Smooth muscle cell (in vitro differentiated cells): ENCODE results near the gene NLGN3. TPM values are rescaled to one million over a fixed set of nuclear protein-coding genes. Genes with fewer than 3 reads are reported as not detected.

Experiments used
- DNase-seq: peaks from one replicate; lab custom pipeline; 2025; ENCODE audit not compliant: unreplicated experiment; lab: John Stamatoyannopoulos, UW
- H2AFZ ChIP-seq: fragments of 200-600 bp; sonication (generic); 2 replicates; pipeline ENCODE4 v1.6.0; 2016; ENCODE audit warnings: antibody characterized with exemption, low read depth, mild to moderate bottlenecking
- H3F3A ChIP-seq: fragments of 200-600 bp; sonication (generic); 2 replicates; pipeline ENCODE4 v1.6.0; 2017; ENCODE audit warnings: antibody characterized with exemption, low read depth
- H3K27ac ChIP-seq: fragments of 200-600 bp; sonication (generic); 2 replicates; pipeline ENCODE4 v1.5.1; 2016; ENCODE audit warnings: low read depth, mild to moderate bottlenecking
- H3K27me3 ChIP-seq: fragments of 200-600 bp; sonication (generic); 2 replicates; pipeline ENCODE4 v1.6.1; 2016; ENCODE audit warnings: low read depth, mild to moderate bottlenecking
- H3K36me3 ChIP-seq: fragments of 200-600 bp; sonication (generic); 2 replicates; pipeline ENCODE4 v1.5.1; 2016; ENCODE audit warnings: low read depth
- H3K4me1 ChIP-seq: fragments of 200-600 bp; sonication (generic); 2 replicates; pipeline ENCODE4 v1.5.1; 2016; ENCODE audit warnings: low read depth
- H3K4me2 ChIP-seq: fragments of 200-600 bp; sonication (generic); 2 replicates; pipeline ENCODE4 v1.6.0; 2016; ENCODE audit warnings: mild to moderate bottlenecking
- H3K4me3 ChIP-seq: fragments of 200-600 bp; sonication (generic); 2 replicates; pipeline ENCODE4 v1.5.1; 2016; ENCODE audit warnings: mild to moderate bottlenecking
- H3K79me2 ChIP-seq: fragments of 200-600 bp; sonication (generic); 2 replicates; pipeline ENCODE4 v1.6.0; 2016; ENCODE audit warnings: low read depth, mild to moderate bottlenecking
- H3K9ac ChIP-seq: fragments of 200-600 bp; sonication (generic); 2 replicates; pipeline ENCODE4 v1.6.0; 2016; ENCODE audit warnings: low read depth
- H3K9me3 ChIP-seq: fragments of 200-600 bp; sonication (generic); replicated peaks from 2 replicates; pipeline ENCODE4 v1.5.1; 2016; ENCODE audit warnings: low read depth
- H4K20me1 ChIP-seq: fragments of 200-600 bp; sonication (generic); 2 replicates; pipeline ENCODE4 v1.6.0; 2016; ENCODE audit warnings: low read depth
- WGBS: methylation state at CpG from one replicate; pipeline ENCODE4 v1.1.7; 2016; ENCODE audit warnings: low lambda C conversion rate; 5-methylcytosine and 5-hydroxymethylcytosine counted together
- polyA plus RNA-seq: library from polyadenylated mRNA; unstranded; fragments of >200 nt; fragmentation: Nextera tagmentation; extraction: Ambion mirVana; gene quantifications from 2 replicates; pipeline ENCODE4 v1.2.1, GENCODE V29; 2016
- total RNA-seq: library from RNA; depleted of rRNA; stranded (reverse); fragments of >200 nt; gene quantifications from 2 replicates; pipeline ENCODE4 v1.2.3, GENCODE V29; 2014
- TF ChIP-seq, protein P1 (sequence below): fragments of 200-600 bp; sonication (generic); IDR thresholded peaks from 2 replicates; pipeline ENCODE4 v1.5.1; 2017; ENCODE audit warnings: borderline replicate concordance, mild to moderate bottlenecking, antibody characterized with exemption; ENCODE audit not compliant: insufficient read depth, poor library complexity, severe bottlenecking

NLGN3 gene
- total and polyA plus RNA-seq, 2 experiments from 2014 or later = 0.13 to 1.5 TPM

DNA sequence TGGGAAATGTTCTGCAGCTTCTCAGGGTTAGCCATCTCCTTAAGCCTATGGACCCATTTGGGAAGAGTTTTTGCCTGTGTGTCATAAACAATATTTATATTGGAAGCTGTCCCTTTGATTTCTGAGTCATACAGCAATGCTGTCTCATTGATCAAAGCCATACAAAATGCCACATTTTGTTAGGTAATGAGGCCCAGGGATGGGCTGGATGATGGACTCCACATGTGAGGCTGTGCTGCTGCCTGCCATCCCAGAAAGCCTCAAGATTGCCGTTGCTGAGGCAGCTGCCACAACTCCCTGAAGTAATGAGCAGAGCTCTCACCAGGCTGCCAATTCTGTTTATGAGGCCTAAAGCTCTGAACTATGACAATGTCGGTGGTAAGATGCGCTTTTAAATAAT lies 66.2 kb downstream of the NLGN3 start:
- H3K9me3 ChIP-seq = no peaks in the 10 kb centered on the region
- TF ChIP-seq, protein P1, sequence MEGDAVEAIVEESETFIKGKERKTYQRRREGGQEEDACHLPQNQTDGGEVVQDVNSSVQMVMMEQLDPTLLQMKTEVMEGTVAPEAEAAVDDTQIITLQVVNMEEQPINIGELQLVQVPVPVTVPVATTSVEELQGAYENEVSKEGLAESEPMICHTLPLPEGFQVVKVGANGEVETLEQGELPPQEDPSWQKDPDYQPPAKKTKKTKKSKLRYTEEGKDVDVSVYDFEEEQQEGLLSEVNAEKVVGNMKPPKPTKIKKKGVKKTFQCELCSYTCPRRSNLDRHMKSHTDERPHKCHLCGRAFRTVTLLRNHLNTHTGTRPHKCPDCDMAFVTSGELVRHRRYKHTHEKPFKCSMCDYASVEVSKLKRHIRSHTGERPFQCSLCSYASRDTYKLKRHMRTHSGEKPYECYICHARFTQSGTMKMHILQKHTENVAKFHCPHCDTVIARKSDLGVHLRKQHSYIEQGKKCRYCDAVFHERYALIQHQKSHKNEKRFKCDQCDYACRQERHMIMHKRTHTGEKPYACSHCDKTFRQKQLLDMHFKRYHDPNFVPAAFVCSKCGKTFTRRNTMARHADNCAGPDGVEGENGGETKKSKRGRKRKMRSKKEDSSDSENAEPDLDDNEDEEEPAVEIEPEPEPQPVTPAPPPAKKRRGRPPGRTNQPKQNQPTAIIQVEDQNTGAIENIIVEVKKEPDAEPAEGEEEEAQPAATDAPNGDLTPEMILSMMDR = no peak
- no peaks in the 10 kb centered on the region for H3K36me3 ChIP-seq
- no peaks in the 10 kb centered on the region for H3F3A ChIP-seq
- WGBS = 92% methylated on average over 3 of the region's 3 CpGs
- DNase-seq = no peak
- no peaks in the 10 kb centered on the region for H3K27me3 ChIP-seq
- no peak overlapping the region for H3K4me3 ChIP-seq
- H3K4me1 ChIP-seq = no peaks in the 10 kb centered on the region
- no peak overlapping the region for H2AFZ ChIP-seq
- H3K9ac ChIP-seq = no peak overlapping the region
- H3K4me2 ChIP-seq = no peak overlapping the region
- no peaks in the 10 kb centered on the region for H4K20me1 ChIP-seq
- H3K79me2 ChIP-seq = no peaks in the 10 kb centered on the region
- no peak overlapping the region for H3K27ac ChIP-seq

DNA sequence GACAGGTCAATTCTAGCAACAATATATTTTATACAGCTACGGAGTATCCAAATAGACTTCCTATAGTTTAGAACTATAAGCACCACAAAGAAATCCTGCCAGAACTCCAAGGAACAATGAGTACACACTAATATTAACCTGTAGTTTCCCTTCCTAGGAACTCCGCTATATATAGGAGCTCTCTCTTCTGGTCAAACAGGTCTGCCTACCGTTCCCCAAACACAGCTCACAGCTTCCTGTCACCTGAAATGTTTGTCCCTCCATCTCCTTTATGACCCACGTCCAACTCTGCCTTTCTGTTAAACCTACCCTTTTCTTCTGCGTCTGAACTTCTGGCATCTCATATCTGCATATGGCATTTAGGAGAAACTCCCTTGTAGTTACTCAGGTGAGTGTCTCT lies 67.9 kb downstream of the NLGN3 start:
- H3K9me3 ChIP-seq = no peaks in the 10 kb centered on the region
- no peak overlapping the region for H3K4me3 ChIP-seq
- no peaks in the 10 kb centered on the region for H3K4me1 ChIP-seq
- no peak overlapping the region for H2AFZ ChIP-seq
- H4K20me1 ChIP-seq = no peaks in the 10 kb centered on the region
- TF ChIP-seq, protein P1 = no peak
- DNase-seq = no peak
- 58% methylated on average over 5 of the region's 5 CpGs for WGBS
- no peaks in the 10 kb centered on the region for H3F3A ChIP-seq
- H3K4me2 ChIP-seq = no peak overlapping the region
- no peak overlapping the region for H3K27ac ChIP-seq
- no peaks in the 10 kb centered on the region for H3K27me3 ChIP-seq
- H3K36me3 ChIP-seq = no peaks in the 10 kb centered on the region
- H3K9ac ChIP-seq = no peak overlapping the region
- no peaks in the 10 kb centered on the region for H3K79me2 ChIP-seq

DNA sequence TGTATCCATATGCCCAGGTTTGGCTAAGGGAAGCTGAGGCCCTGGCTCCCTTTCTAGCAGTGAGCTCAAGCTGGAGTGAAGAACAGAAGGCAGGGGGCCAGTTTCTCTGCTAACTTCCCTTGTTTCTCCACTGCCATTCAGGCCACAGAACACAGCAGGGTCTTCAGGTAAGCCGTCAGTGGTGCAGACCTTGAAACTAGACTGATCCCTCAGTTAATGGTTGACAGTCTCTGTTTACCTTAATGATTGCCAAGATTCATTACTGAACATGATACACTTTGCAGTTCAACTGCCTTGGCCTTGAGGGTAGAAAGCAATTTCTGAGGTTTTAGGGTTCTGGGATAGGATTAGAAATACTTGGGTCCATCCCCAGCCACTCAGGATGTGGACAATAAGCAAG lies 69.5 kb downstream of the NLGN3 start:
- H2AFZ ChIP-seq = no peak overlapping the region
- no peak overlapping the region for H3K9ac ChIP-seq
- H3K4me1 ChIP-seq = no peaks in the 10 kb centered on the region
- no peaks in the 10 kb centered on the region for H3K27me3 ChIP-seq
- H3K27ac ChIP-seq = no peak overlapping the region
- TF ChIP-seq, protein P1 = no peak
- H3K36me3 ChIP-seq = no peaks in the 10 kb centered on the region
- no peak overlapping the region for H3K4me2 ChIP-seq
- H3F3A ChIP-seq = no peaks in the 10 kb centered on the region
- H3K9me3 ChIP-seq = no peaks in the 10 kb centered on the region
- H3K79me2 ChIP-seq = no peaks in the 10 kb centered on the region
- WGBS = 90% methylated on average over 1 of the region's 1 CpG
- DNase-seq = no peak
- no peaks in the 10 kb centered on the region for H4K20me1 ChIP-seq
- H3K4me3 ChIP-seq = no peak overlapping the region

DNA sequence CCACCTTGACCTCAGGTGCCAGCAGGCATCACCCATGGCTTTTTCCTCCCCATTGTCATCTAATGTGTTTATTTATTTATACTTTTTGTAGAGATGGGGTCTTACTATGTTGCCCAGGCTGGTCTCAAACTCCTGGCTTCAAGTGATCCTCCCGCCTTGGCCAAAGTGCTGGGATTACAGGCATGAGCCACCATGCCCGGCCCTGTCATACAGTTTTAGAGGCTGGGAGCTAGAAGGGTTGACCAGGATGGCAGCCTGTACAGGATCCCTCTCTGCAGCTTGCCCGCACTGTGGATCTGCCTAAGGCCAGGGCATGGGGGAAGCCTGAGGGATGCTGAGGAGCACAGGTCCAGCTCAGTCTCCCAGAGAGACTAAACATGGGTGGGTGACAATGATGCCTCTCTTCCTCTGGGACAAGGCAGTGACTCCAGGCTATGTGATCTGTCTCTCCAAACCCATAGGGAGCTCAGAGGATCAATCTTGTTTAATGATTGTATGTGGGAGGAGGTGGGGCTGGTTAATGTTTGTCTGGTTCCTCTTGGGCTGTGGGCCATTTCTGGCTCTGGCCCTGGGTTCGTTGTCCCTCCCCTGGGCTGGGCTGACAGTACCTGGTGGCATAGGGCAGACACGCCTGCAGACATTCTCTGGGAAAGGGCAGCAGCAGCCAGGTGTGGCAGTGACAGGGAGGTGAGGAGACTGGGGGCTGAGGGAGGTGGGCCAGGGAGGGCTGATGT lies 70.1 kb downstream of the NLGN3 start:
- H3K9me3 ChIP-seq = no peaks in the 10 kb centered on the region
- 82% methylated on average over 5 of the region's 5 CpGs for WGBS
- no peak overlapping the region for H2AFZ ChIP-seq
- DNase-seq = no peak
- no peaks in the 10 kb centered on the region for H3K4me1 ChIP-seq
- H3K36me3 ChIP-seq = no peaks in the 10 kb centered on the region
- no peak overlapping the region for H3K4me2 ChIP-seq
- H3K27ac ChIP-seq = no peak overlapping the region
- peak overlapping the region; percentile 23 for H3K4me3 ChIP-seq
- H3K27me3 ChIP-seq = no peaks in the 10 kb centered on the region
- TF ChIP-seq, protein P1 = no peak
- H3F3A ChIP-seq = no peaks in the 10 kb centered on the region
- H3K79me2 ChIP-seq = no peaks in the 10 kb centered on the region
- H3K9ac ChIP-seq = no peak overlapping the region
- H4K20me1 ChIP-seq = no peaks in the 10 kb centered on the region
